GM18517 (cell line): ENCODE results near the gene TMEM158.

Experiments used
- ATAC-seq: cut with Tn5 transposase; IDR thresholded peaks from one replicate; pipeline ENCODE4 v1.9.1; 2021; ENCODE audit warnings: mild to moderate bottlenecking, moderate library complexity; ENCODE audit not compliant: unreplicated experiment

The TMEM158 gene

DNA sequence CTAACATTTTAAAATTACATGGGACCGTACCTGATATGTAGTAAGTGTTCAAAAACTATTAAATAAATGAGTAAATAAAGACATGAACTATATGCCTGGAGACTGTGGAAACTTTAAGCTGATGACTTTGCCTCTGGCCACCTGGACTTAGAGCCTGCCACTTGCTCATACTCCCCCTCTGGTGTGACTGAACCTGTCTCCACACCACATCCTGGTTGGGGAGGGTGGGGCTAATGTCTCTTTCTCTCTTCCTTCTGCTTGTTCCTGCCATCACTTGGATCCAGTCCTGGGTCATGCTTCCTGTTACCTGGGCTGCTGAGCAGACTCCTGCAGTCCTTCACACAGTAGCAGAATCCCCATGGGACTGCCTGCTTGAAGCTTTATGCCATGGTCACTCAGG is 8.2 kb upstream of the TMEM158 start:
- no peak for ATAC-seq

DNA sequence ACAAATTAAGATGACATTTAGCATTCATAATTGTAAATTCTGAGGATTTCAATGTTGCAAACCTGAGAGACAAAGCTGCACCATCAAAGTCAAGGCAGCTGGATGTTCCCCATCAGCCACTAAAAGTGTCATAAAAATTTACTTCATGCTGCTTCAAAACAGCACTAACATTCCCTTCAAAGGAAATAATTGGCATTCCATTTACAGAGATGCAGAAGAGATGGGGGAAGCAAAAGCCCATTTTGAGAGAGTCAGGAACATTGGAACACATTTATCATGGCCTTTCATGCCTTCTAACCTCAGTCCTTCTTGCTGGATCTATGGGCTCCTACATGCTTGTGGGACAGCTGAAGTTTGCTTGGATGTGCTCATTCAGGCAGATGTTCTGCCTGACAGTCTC is 6.4 kb upstream of the TMEM158 start:
- ATAC-seq, result no peak

DNA sequence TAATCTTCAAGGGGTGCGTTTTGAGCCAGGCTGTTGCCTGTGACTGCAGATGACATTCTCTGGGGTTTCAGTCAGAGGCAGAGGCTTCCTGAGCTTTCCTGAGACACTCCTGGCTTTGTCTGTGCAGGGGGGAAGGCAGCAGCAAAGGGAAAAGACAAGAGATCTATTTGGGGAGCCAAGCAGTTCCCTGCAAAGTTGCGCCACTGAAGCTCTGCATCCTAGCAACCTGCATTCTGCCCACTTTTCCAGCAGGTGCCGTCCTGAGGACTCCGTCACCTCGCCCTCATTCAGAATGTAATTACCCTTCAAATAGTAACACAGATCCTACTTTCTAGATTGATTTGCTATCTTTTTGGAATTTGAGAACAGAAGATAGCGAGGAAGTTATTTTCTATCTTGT is 1.9 kb upstream of the TMEM158 start:
- ATAC-seq, result no peak

DNA sequence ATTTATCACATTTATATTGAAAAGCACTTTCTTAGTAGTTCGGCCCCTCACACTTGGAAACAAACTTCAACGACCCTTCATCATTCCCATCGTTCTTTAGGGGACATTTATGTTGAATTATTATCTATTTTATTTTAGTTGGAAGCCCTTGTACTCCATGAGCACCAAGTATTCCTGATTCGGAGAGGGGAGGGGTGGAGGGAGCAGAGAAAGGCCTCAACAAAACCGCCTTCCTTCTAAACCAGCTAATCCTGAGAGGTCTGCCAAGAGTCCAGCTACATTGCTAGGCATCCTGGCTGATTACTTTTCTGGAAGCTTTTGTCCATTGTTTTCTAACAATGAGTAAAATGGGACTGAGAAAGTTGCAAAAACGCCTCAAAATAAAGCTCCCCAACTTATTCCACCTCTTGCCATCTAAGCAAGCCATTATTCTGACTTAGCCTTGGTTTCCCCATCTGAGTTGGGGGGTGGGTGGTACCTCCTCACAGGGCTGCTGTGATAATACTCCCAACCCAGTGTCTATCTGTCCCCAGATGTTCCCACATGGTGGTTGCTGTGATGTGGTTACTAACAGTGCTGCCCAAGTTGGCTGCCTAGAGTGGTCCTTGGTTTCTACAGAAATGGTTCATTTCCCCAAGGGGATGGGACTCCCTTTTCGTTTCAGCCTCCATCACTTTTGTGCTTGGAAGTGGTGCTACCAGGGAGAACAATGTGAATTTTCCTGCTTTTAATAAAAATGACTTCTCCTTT is 1.2 kb upstream of the TMEM158 start:
- ATAC-seq, result no peak

DNA sequence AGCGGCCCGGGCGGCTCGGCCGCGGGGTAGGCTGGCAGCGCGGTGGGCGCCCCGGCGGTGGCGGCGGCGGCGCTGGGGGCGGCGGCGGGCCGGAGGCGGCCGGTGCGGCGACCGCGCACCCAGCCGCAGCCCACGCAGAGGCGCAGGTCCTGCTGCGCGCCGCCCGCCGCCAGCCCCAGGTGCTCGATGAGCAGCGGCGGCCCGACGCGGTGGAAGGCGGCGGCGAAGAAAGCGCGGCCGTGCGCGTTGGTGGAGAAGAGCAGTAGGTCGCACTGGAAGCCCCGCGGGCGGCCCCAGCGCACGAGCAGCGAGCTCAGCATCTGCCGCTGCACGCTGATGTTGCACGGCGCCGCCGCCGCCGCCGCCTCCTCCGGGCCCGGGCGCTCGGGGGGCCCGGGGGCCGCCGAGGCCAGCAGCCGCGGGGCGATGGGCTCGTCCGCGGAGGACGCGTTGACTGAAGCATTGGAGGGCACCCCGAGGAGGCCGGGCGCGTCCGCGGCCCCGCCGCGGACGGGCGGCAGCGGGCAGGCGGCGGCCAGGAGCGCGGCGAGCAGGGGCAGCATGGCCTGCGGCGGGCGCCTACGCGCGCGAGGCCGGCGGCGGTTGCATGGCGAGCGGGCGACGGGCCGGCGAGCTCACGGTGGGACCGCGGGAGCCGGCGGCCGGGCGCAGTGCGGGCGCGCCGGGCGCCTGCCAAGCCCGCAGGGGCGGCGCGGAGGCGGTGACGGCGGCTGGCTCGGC is 452 bp downstream of the TMEM158 start:
- no peak for ATAC-seq

DNA sequence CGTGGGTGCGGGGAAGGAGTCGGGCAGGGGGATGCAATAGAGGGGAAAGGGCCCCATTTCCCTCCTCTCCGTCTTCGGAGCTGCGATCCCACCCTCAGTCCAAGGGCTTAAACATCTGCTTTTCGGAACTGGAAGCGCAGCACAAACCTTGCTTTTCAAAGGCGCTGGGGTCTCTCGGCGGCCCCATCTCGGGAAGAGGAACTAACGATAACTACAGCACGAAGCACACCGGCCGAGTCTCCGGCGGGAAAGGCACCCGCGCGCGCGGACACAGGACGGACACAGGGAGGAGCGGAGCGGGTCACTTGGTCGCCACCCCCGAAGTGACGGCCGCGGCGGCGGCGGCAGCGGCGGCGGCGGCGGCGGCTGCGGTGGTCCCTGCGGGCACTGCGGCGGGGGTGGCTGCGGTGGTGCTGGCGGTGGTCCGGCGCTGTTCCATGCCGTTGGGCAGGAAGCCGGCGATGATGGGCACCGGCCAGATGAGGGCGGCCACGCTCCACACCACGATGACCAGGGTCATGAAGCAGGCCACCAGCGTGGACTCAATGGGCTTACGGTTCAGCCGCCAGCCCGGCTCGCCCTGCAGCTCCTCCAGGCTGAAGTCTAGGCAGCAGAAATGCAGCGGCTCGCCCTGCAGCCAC is 1.1 kb downstream of the TMEM158 start:
- no peak for ATAC-seq

DNA sequence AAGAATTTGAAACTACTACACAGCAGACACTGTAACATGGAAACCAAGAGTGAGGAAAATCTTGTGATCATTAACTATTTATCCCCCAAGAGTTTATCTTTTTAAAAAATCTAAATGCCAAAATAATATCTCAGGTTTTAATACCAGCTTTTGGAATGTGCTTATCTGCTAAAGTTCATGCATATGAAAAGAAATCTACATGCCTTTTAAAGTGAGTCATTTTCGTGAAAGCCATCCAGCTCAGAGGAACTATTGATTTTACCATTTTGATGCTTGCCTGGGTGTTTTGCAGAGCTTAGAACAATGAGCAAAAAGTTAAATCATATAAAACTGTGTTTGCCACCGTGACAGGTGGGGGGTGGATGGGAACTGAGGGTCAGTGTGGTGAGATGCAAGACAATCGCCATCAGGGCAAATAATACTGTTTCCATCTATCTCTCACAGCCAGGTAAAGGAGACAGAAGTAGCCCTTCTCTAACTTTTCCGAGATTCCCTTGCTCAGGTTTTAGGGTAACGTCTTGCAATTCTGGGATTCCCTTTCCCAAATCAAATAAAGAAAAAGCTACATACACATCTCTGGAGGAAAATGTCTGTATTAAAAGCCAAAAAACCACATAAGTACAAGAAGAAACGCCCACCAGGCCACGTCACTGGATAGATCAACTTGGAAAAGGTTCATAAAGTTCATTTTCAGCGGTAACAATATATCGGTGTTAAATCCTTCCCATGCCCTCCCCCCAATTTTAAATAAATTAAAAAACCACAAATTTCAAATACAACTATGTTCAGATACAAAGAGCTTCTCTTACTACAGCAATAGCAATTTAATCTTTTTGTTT is 2.0 kb downstream of the TMEM158 start:
- no peak for ATAC-seq

GRCh38 chr3:45219694-45220093 is 6.4 kb downstream of the TMEM158 start:
- no peak for ATAC-seq

DNA sequence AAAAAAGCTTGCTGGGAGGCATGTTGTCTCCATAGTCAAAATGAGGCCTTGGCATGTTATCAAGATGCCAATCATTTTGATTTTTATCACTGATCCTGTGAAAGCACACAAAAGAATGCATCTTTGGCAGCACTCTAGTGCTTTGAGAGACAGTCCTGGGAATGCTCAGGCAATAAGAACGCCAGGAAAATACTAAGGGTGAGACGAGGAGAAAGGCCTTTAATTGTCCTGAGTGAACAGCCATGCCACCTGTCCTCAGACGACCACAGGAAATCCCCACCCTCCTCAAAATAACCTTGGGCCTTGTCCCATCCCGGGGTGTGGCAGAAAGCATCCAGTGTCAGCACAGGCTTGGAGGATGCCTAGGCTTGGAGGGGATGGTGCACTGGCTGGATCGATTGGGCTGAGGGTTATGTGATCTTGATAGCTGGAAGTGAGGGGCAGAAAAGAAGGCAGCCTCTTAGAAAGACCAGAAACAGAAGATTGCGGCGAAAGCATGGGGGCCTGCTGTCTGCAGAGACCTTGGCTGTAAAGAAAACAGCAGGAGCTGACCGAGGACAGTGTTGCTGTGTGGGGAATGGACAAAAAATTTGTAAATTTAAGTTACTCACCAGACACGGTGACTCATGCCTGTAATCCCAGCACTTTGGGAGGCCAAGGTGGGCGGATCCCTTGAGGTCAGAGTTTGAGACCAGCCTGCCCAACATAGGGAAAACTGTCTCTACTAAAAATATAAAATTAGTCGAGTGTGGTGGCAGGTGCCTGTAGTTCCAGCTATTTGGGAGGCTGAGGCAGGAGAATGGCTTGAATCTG is 7.3 kb downstream of the TMEM158 start:
- no peak for ATAC-seq

GRCh38 chr3:45216021-45216609 is 10.0 kb downstream of the TMEM158 start:
- ATAC-seq, result no peak

DNA sequence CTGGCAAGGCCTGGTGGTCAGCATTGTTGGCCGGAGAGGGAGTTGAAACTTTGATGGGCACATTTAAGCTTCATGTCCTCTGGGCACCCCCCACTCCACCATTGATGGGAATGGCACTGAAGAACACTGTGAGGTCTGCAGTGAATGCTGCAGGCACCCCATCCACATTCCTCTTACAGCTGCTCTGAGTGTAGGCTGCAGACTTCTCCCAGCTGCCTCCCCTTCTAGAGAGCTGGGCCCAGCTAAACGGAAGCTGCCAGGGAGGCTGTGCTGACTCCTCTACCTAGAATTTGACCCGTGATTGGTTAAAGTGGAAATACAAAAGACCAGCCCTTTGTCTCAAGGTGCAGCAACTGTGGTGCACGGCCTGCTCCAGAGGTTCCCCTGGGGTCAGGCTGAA is 10.6 kb downstream of the TMEM158 start:
- no peak for ATAC-seq

DNA sequence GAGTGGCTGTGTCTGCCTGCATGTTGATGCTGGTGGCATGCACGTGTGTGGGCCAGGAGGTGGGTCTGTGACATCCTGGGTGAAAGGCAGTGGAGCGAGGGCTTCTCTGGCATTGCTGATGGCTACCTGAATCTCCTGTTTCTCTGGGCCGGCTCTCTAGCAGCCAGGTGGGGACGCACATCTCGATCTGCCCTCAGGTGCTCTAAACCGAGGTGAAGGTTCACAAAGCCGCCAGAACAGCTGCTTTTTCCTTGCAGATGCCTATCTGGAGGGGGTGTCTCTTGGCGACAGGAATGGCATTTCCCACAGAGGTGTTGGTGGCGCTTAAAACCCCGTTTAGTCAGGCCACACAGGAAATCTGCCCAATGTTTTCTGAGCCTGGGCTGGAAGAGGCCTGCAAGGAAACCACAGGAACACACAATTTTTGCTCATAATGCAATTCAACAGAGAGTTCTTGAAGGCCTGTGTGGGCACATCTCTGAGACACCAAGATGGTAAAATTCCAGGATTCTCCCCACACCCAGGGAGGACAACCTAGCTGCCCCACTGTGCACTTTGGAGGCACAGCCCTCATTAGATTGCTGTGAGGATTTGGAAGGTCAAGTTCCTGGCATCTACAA is 11.9 kb downstream of the TMEM158 start:
- no peak for ATAC-seq

DNA sequence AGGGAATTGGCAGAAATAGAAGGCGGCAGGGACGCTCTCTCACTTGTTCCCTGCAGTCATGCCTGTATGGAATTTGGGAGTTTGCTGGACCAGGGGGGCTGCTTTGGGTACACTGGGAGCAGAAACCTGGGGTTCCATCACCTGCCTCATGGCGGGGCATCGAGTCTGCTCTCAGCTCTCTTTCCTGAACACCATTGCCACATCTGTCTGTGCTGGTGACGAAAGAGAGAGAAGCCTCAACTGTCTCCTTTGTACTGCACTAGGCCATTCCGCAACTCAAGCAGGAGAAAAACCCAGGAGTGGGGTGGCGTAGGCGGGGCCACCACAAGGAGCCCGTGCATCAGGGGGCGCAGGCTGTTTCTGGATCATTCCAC is 14.0 kb downstream of the TMEM158 start:
- ATAC-seq, result no peak

DNA sequence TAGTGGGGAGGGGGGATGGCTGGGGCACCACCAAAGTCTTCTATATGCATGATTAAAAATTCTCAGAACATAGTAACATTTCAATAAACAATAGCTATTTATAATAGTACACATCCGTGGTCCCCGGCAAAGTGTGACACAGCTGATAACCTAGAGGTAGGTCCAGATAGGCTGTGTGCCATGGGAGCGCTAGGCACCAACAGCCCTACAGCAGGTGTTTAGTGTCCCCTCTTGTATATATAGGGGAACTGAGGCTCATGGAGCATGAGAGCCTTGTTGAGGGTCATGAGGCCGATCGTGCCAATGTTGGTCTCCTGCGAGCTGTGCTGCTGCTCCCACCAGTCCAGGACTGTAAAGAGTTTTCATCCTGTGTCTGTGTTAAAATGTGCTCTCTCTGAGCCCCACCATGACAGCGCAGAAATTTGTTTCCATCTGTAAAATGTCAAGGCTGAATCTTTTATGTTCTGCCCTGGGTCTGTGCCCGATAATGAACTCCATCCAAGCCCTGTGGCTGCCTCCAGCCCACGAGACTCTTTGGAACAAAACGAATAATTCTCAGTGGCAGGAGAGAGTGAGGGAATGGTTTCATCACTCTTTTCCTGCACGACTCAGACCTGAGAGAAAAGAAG is 14.5 kb downstream of the TMEM158 start:
- ATAC-seq, result no peak

DNA sequence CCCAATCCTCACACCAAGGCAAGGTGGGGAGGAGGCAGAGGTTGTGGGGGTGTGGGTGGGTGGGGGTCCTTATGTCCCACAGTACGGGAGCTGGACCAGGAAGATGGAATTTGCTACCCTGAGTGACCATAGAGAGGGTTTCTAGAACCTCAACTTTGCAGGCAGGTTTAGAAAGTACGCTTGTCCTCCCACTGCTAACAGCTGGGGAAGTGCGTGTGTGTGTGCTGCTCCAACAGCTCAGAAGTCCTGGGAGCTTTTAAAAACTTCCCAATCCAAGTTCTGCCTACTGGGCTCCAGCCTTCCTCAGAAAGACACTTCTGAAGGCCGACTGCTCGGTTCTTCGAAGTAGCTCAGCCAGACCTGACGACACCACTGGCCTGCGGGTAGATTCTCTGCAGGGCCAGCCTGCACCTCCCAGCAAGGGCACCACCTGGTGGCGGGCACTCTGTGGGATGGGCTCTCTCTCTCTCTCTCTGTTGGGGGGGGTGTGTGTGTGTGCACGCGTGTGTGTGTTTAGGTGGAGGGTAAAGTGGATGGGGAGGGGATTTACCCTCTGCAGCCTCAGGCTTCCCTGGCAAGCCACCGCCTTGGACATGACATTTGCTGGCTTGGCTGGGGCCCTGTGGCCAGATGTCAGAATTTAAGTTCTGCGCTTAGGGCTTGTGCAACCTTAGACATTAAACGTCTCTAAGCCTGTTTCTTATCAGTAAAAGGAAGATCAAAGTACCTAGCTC is 15.6 kb downstream of the TMEM158 start:
- no peak for ATAC-seq

GRCh38 chr3:45209526-45209925 is 16.6 kb downstream of the TMEM158 start:
- no peak for ATAC-seq

DNA sequence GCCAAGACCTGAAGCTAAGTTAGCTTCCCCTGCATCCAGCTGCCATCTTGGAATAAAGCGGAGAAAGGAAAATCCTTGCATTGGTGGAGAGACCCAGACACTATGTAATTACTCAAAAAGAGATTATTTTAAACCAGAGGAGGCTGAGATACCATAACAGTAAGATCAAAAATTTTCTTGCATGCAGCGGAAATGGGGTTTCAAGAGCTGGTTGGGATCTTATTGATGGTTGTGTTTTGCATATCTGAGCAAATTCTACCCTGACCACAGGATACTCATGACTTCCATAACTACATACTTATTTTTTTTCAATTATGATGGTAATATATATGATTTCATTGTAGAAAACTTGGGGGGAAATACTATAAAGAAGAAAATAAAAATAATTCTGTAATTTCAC is 17.5 kb downstream of the TMEM158 start:
- no peak for ATAC-seq

DNA sequence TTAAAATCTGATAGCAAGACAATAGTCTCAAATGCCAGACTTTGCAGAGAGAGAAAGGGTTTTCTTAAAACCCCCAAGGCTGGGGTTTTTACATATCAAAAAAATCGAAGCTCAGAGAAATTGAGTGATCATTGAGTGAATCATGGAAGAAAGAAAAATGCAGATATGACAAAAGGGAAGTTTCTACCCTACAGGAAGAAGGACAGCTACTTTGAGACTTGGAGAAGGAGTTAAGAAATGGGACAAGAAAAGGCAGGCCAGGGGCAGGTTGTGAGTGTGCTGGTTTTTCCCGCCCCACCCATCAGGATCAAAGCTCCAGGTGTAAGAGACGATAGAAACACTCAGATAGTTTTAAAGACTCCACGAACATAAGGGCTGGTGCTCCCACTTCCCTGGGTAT is 18.6 kb downstream of the TMEM158 start:
- no peak for ATAC-seq
